NCI-H524 treated with DMSO at 0.1 percent for 48 hours (cell line): ENCODE data around the gene ANG.
"Not testable (repeated sequence)": the region's sequence is repeated elsewhere in the genome, so short reads cannot be mapped to it uniquely, and the experiment has no call there.

Experiments
- DNase-seq: peaks from one replicate; lab custom pipeline; 2025; lab: John Stamatoyannopoulos, UW

The ANG gene

DNA sequence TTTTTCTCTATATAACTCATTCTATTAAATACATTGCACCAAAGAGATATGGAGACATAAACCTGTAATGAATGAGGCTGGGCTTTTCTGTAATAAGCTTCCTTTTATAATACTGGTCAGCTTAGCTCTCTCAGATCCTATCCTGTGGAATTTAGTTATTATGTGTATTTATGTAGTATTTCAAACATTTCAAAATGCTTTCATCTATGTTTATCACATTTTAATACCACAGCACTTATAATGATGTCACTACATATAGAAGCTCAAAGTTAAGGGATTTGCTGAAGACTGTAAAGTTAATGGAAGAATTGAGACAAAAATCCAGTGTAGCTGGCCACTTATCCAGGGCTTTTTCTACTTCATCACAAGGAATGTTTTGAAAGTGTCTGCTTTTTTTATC is 11.4 kb downstream of the ANG start:
- DNase-seq: no peak

DNA sequence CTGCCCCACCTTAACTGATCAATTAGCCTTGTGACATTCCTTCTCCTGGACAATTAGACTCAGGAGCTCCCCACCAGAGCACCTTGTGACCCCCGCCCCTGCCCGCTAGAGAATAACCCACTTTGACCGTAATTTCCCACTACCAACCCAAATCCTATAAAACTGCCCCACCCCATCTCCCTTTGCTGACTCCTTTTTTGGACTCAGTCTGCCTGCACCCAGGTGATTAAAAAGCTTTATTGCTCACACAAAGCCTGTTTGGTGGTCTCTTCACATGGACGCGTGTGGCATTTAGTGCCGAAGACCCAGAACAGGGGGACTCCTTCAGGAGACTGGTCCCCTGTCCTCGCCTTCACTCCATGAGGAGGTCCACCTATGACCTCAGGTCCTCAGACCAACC is 12.4 kb downstream of the ANG start:
- DNase-seq: not testable (repeated sequence)

DNA sequence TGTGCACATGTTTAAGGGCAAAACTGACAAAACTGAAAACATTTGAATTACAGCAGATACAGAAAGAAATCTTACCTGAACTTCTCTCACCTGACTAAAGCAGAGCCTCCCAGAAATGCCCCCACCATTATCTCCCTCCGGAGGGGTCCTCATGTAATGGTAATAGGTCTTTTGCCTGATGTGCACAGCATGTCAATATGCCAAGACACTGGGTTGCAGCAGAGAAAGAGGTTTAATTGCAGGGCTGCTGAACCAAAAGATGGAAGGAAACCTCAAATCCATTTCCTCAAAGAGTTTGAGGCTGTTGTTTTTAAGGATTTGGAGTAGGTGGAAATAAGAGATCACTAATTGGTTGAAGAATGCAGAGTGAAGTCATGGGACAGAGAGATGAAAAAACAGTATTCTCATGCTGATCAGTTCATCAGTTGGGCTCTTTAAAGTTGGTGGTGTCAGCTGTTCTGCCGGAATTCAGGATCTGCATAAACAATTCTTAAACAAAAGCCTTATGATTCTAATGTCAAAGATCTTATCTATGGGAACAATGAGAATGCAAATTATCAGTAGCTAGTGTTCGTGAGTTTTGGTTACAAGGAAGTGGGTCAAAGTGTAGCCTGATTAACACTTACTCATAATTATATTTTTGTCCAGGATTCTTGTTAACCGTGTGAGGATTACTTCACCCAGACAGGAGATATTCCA is 18.2 kb downstream of the ANG start:
- no peak for DNase-seq

DNA sequence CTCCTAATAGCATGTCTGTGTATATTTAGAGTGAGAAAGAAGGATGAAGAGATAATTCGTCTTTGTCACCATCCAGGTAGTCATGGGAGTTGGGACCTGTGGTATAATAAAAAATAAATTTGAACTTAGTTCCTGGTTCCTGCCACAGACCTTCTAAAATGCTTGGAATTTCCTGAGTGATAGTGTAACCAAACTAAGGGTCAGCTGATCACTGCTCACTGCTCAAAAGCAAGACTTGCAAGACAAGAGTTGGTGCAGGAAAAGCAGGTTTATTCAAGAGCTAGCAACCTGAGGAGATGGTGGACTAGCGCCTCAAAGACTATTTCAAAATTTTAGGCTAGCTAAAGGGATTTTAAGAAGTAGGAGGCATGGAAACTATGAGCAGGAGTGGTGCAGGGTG is 19.1 kb downstream of the ANG start:
- DNase-seq: no peak

DNA sequence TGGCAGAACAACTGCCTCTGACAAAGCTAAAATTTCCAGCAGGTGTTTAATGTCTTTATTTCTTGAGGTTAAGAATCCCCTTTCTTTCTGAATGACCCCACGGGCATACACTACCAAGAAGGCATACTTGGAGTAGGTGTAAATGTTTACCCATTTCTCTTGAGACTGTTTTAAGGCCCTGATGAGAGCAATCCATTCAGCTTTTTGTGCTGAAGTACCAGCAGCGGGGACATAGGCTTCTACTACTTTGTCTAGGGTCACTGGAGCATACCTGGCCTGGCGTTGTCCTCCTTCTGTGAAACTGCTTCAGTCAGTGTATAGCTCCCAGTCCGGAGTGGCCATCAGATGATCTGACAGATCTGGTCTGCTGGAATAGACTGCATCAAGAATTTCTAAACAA is 22.7 kb downstream of the ANG start:
- no peak for DNase-seq

DNA sequence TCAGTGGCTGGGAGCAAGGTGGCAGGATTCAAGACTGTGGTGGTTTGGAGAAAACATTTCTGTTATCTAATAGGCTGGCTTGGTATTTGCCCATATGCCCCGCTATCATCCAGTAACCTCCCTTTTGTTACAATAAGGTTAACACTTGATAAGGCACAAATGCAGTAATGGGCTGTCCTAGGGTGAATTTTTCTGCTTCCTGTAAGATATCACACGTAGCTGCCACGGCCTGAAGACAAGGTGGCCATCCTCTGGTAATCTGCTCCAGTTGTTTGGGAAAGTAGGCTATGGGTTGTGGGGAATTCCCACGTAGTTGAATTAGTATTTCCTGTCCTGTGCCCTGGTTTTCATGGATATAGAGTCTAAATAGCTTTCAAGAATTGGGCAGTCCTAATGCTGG is 23.1 kb downstream of the ANG start:
- DNase-seq: no peak

DNA sequence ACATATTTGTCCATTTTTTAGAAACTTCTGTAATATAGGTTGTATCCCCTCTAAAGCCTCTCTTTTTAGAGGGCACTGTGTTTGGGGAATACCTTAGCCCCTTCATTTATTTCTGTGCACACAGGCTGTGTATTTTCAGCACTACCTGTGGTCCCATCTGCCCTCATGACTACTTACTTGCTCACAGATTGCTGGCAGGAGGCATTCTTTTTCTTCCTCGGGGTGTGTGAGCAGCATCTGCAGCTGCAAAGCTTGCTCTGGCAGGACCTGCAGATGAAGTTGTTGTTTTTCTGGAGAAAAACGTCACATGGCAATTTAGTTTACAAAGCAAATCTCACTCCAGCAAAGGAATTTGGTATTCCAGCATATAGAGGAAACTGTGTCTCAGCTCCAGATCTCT is 24.3 kb downstream of the ANG start:
- no peak for DNase-seq

DNA sequence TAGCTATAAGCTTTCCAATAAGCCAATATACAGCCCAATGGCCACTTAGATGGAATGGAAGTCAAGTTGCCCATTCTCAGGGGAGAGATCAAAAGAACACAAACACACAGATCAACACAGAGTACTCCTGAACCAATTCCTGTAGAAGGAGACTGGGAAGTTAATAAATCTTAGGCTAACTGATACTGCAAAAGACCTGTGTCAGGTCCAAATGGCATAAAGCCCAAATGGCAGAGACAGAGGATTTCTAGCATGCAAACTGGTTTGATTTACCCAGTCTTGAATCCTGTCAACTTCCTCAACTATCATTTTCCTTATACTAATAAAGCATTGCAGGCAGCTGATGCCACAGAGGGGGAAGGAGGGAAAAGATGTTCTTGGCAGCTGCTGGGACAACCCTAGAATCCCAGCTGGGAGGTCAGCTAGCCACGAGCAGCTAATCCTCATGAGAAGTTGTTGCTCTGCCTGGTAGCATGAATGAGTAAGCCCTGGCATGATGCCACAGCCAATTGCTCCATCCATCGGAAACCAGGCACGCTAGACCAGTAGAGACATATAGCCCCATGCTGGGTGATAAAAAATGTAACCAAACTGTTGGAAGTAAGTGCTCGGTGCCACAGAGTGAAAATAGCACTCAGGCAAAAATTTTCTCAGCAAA is 26.2 kb downstream of the ANG start:
- DNase-seq: no peak

DNA sequence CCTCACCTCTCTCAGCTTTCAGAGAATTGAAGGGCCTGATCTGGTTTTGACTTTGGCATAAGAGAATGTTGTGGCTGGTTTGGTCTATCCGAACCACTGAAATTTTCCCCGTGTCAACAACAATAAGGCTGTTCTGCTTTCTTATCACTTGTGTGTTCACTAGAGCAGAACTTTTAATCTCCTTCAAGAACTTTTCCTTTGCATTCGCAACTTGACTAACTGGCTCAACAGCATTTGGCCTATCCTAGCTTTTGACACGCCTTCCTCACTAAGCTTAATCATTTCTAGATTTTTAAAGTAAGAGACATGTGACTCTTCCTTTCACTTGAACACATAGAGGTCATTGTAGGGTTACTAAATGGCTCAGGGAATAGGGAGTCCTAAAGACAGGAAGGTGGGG is 31.2 kb downstream of the ANG start:
- no peak for DNase-seq

DNA sequence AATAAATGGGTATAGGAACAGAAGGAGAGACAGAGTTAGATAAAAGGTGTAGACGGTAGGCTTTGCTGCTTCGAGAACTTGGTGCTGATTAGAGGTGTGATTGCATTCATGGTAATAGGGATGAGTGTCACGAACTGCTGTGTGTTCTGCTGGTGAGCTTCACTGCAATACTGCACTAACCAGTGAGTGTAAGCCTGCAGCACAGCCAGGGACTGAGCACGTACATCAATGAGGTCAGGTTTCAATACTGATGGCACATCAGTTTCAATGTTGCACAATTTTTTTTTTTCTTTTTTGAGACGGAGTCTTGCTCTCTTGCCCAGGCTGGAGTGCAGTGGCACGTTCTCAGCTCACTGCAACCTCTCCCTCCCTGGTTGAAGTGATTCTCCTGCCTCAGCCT is 32.2 kb downstream of the ANG start:
- no peak for DNase-seq

DNA sequence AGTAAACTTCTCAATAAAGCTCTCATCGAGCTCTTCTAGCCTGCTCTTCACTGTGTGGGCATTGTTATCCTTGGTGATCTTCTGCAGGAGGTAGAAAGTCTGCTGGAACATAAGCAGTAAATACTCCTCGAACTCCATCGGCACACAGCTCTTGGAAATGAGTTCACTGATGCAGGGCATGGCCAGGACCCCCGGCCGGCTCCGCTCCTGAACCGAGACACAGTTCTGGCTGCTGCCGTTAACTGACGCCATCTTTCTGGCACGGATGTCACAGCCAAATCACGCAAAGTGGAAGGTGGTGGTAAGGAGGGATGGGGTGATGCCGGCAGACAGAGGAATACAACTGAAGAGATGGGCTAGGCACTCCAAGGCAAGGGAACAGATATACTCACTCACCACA is 33.5 kb downstream of the ANG start:
- no peak for DNase-seq

DNA sequence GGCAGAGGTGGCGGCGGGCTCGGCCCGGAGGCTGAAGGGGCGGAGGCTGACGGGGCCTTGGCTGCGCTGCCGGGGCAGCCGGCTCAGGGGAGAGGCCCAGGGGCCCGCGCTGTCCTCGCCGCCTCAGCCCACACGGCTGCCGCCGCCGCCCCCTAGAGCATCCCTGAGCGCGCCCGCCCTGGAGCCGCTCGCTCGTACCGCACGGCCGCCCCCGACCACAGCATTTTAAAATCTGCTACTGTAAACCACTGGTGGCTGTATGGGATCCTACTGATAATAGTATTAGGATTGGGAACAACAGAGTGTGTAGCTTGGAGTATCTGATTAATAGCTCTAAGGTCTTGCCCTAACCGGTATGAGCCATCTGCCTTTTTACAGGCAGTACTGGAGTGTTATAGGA is 34.9 kb downstream of the ANG start:
- DNase-seq: no peak

DNA sequence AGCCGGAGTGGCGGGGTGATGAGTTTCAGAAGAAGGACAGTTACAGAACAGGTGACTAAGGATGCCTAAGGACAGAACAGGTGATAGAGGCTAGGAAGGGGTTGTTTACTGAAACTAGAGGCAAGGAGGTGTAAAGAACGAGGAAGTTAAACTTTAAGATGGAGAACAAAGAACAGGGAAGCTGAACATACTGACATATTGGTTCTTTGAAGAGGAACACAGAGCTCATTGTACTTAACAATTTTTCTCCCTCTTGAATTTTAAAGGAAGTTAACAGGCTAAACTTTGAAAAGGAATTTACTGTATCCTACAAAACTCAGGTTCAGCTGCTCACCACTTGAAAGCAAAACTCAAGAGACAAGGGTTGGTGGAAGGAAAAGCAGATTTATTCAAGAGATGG is 37.6 kb downstream of the ANG start:
- DNase-seq: not testable (repeated sequence)

DNA sequence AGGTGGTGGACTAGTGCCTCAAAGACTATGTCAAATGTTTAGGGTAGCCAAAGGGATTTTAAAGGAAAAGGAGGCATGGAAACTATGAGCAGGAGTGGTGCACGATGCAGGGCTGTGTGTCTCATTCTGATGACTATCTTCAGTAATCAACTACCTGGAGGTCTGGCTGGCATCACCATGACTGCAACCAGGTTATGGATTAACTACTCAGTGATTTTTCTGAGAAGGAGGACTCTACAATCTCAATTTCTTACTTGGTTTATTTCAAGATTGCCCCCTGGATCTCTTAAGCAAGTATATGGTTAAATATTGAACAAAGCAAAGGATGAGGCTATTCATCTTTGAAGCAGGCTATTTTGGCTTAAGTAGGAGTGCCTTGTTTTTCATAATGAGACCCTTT is 38.0 kb downstream of the ANG start:
- DNase-seq: no peak

DNA sequence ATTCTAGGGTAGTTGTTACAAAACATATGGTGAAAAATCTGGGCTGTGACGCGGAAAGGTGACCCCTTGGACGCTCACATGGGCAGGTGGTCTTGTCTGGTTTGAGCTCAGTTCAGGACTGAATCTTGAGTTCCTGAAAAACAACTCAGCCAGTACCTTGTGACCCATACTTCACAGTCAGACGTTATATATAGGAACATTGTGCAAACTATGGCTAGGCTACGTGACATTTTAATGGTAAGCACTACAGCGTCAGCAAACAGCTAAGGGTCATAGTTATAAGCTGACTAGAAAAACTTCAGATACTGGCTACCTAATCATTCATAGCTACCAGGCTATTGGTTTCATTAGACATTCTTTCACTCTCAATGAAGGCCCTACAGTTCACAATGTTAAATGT is 42.3 kb downstream of the ANG start:
- DNase-seq: no peak

DNA sequence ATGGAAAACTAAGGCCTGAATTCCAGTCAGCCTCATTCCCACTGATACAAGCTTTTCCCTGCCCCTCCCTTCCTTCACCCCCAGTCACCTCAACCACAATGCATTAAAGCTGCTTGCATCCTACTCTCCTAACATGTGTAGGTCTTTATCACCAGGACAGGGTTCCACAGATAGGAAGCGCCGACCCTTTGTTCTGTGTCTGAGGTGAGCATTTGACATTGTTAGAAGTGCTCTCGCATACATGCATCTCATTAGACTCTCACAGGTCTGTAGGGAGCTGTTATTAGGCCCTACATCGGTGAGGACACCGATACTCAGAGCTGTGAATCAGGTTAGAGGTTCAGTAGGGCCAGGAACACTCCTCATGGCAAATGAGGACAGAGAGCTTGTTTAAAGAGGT is 43.9 kb downstream of the ANG start:
- no peak for DNase-seq

DNA sequence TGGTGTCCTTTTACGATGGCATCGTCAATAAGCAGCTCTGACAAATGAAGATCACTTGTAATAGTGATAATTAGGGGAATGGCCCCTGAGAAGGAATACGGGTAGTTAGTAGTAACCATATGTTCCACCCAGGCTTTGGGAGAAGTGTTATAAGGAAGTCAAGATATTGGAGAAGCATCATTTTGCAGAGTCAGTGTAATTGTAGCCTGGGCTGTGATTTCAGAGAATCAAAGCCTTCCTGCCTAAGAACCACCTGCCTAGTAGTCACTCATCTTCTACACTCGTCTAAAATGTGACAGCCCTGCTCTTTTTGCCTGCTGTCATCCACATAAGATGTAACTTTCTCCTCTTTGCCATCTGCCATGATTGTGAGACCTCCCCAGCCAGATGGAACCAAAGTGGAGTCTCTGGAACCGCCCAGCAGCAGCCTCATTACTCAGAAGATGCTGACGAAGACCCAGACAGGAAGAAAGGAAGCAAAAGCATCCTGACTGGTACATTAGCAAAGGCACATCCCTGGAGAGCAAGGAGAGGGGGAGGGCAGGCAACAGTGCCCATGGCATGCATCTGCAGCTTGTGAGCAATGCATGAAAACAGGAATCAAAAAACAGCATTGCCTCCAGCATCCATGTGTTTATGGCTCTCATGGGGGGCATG is 44.5 kb downstream of the ANG start:
- no peak for DNase-seq

DNA sequence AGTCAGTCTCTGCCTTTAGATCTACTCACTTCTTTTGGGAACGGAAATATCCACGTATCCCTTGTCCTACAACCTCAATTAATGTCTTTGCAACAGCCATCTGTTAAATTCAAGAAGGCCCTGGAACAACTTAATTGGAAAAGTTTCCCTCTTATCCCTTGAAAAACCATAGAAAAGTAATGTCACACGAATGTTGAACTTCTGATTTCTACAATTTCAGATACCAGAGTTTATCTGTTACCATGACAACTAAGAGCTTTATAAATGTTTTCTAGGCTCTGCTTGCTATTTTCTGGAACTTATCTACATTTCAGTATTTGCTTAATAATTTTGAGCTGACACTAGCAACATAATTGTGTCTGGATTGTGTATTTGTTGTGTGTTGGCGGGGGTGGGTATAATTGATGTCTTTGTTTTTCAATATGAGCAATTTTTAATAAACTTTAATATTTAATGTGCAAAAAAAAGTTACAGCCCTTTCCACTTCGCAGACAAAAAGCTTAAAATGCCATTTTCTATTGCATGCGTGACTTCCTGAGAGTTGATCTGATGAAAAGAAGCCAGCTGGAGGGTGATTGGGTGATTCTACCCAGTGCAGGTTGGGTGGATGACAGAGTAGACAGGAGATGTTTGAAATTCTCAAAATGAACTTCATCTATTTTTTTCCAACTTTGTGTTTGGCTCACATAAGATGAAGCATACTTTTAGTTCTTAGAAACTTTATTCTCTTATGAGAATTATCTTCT is 45.3 kb downstream of the ANG start:
- no peak for DNase-seq

DNA sequence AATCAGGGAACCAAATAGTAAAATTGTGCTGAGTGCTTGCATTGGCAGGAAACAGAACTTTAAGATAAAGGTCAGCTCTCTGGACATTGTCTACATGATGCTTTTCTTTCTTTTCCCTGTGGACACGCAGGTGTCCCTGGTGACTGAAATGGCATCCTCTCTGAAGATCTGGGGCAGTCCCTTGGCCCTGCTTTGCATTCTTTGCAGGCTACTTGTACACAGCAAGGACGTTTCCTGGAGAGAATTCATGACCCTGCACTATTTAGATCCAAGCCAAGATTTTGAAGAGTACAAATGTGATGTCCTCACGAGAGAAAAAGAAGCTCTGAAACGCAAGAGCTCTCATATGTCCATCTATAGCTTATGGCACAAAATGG is 45.9 kb downstream of the ANG start:
- DNase-seq: no peak

DNA sequence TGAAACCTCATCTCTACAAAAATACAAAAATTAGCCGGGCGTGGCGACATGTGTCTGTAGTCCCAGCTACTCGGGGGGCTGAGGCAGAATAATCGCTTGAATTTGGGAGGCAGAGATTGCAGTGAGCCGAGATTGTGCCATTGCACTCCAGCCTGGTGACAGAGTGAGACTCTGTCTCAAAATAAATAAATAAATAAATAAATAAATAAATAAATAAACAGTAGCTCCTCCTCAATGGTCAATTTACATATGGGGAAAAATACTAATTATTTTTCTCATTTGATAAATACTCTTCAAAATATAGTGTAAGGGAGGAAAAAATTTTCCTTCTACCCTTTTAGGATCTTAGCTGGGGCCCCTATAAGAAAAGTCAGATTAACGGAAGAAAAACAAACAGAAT is 49.7 kb downstream of the ANG start:
- DNase-seq: not testable (repeated sequence)

DNA sequence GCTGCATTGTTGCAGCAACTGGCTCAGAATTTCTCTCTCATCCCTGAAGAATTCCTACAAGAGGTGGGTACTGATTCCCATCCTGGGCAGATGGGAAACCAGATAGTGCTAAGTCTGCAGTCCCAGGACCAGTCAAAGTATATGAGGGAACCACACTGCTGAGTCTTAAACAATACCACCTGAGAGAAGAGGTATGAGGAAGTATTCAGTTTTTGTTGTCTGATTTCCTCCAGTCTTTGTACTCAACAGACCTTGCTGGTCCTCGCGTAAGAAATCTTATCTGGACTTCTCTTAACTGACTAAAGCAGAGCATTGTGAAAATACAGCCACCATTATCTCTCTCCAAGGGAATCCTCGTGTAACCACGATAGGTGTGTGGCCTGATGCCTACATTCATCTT is 53.6 kb downstream of the ANG start:
- DNase-seq: no peak

DNA sequence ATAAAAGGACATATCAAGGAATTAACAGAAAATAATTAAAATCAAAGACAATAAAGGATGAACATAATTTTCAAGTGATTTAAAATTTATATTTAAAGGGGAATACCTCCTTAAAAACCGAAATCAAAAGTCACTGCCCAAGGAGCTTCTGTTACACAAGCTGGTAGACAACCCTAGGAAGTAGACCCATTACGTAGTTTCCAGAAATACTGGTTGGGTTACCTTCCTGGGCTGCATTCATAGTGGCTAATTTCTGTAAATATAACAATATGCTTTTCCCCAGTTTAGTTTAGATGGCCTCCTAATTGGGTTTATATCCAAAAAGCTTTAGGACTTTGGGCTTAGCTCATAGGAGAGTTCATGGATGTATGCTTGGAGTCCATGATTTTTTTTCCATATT is 55.0 kb downstream of the ANG start:
- DNase-seq: no peak
